ENCODE measurements around the gene VWA5B2.
A peak's percentile ranks its signal among the peaks of the same experiment; 100 is the strongest.

VWA5B2 gene

GRCh38 chr3:184275381-184275701 is 46.0 kb downstream of the VWA5B2 start:
- DNase-seq (ENCODE audit: low read depth in 2 of 2, low spot score in 1 of 2): no peak

GRCh38 chr3:184275961-184276910 is 46.9 kb downstream of the VWA5B2 start, which contains the start of gene ECE2:
Gene ECE2 (plus strand): TSS chr3:184276022. CDS start chr3:184276154, 132 bp downstream.
- no peak for DNase-seq (ENCODE audit: low read depth in 2 of 2, low spot score in 1 of 2)

- DNase-seq (ENCODE audit: low read depth in 2 of 2, low spot score in 1 of 2): no peak
Observed at GRCh38 chr3:184277366-184277765, 48.0 kb downstream of the VWA5B2 start.

DNA sequence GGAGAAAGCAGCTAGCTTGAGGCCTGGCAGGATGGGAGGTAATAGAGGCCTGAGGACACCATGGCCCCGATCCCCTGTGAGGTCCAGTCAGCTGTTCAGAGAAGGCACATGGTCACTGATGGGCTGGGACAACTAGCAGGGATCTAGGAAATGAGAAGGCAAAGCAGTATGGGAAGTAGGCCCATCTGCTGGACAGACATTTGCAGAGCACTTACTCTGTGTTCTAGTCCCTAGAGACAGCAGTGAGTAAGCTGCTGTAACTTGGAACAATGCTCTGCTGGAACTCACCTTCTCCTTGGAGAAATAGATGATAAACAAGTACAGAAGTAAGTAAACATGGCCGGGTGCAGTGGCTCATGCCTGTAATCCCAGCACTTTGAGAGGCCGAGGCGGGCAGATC is 53.6 kb downstream of the VWA5B2 start:
- DNase-seq (ENCODE audit: low read depth in 2 of 2, low spot score in 1 of 2): no peak

GRCh38 chr3:184283681-184284080 is 54.3 kb downstream of the VWA5B2 start:
- DNase-seq (ENCODE audit: low read depth in 2 of 2, low spot score in 1 of 2): no peak

DNA sequence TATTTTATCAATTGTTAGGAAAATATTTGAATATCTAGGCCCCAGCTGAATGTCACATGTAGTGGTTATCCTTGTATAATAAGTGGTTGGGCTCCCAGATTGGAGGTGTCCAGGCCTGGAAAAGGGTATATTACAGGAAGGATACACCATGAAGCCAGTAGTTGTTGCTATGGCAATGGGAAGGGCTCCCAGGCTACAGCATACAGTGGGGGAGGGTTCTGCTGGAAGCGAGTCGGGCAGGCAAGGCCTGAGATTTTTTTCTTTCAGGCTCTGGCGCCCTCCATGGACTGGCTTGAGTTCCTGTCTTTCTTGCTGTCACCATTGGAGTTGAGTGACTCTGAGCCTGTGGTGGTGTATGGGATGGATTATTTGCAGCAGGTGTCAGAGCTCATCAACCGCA is 55.3 kb downstream of the VWA5B2 start:
- no peak for DNase-seq (ENCODE audit: low read depth in 2 of 2, low spot score in 1 of 2)

DNA sequence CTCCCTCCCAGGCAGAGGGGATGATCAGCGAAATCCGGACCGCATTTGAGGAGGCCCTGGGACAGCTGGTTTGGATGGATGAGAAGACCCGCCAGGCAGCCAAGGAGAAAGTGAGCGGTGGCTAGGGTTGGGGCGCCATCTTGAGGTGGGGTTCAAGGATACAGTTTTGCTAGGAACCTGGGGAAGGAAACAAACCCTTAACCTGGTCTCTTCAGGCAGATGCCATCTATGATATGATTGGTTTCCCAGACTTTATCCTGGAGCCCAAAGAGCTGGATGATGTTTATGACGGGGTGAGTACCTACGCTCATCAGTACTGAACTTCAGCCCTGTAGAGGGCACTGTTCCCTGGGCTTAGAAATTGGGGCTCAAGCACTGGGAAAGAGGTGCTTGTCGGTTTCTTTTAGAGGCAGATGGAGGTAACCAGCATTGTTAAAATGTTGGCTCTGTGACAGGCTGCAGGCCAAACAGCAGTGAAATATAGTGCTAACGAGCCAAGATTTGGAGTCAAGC is 60.1 kb downstream of the VWA5B2 start:
- peak; percentile 27 to 37 for DNase-seq (ENCODE audit: low read depth in 2 of 2, low spot score in 1 of 2)

DNA sequence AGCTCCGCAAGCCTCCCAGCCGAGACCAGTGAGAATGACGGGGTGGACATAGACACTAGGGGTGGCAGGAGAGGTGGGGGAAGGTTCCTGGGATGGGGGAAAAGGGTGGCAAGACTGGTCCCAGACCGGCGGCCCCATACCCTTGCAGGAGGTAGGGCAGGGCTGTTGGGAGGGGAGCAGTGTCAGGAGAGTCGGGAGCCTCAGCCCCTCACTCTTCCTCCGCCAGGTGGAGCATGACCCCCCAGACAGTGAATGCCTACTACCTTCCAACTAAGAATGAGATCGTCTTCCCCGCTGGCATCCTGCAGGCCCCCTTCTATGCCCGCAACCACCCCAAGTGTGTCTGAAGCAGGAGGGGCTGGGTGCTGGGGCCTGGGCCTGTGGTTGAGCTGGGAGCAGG is 60.9 kb downstream of the VWA5B2 start:
- DNase-seq (ENCODE audit: low read depth in 2 of 2, low spot score in 1 of 2): no peak

DNA sequence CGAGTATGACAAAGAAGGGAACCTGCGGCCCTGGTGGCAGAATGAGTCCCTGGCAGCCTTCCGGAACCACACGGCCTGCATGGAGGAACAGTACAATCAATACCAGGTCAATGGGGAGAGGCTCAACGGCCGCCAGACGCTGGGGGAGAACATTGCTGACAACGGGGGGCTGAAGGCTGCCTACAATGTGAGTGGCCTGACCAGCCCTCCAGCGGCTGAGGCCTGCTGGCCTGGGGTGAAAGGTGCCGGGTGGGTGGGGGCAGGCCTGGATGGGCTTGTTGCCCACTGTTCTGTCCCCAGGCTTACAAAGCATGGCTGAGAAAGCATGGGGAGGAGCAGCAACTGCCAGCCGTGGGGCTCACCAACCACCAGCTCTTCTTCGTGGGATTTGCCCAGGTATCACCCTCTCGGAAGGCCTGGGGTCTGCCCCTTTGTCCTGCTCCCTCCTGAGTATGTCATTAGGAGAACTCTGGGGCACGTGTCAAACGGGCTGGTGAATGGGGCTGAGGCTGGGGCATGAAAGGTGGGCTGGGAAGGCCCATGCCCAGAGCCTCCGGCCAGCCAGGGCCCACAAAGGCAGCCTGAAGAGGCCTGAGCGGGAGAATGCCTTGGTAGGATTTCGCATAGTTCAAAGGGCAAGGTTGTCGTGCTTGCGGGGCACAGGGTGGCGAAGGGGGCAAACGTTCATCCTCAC is 61.8 kb downstream of the VWA5B2 start:
- no peak for DNase-seq (ENCODE audit: low read depth in 2 of 2, low spot score in 1 of 2)

Data from stimulated activated CD8-positive, alpha-beta memory T cell treated with anti-CD3 and anti-CD28 coated beads, Interleukin-4, amount 100 ng/mL, for 4 hours (primary cell).